HepG2 (cell line): ENCODE data around the gene THRSP. TPM values are rescaled to one million over a fixed set of nuclear protein-coding genes. Genes with fewer than 3 reads are reported as not detected.
A peak's percentile ranks its signal among the peaks of the same experiment; 100 is the strongest.

ENCODE experiments used
- ARNT2 ChIP-seq: sonication (generic); formaldehyde crosslinking; IDR thresholded peaks from 2 replicates; pipeline ENCODE4 v1.8.0; 2022; ENCODE audit warnings: mild to moderate bottlenecking, low read depth, missing genetic modification reagents, moderate library complexity
- CBFB ChIP-seq: sonication (generic); formaldehyde crosslinking; IDR thresholded peaks from 2 replicates; pipeline ENCODE4 v1.4.0; 2020; ENCODE audit warnings: missing genetic modification reagents
- CHD2 ChIP-seq: IDR thresholded peaks from 2 replicates; pipeline ENCODE4 v1.6.1; 2011; ENCODE audit warnings: low read depth, low read length, improper control_type of control experiment
- ETV6 ChIP-seq: sonication (generic); formaldehyde crosslinking; conservative IDR thresholded peaks from 2 replicates; pipeline ENCODE4 v1.4.0; 2020; ENCODE audit warnings: missing genetic modification reagents
- JUNB ChIP-seq: sonication (generic); formaldehyde crosslinking; IDR thresholded peaks from 2 replicates; pipeline ENCODE4 v1.8.0; 2022; ENCODE audit warnings: missing genetic modification reagents, mild to moderate bottlenecking, borderline replicate concordance
- KAT8 ChIP-seq: IDR thresholded peaks from 2 replicates; pipeline ENCODE4 v1.6.1; 2016; ENCODE audit warnings: missing genetic modification reagents, missing compliant biosample characterization
- KLF6 ChIP-seq: IDR thresholded peaks from 2 replicates; pipeline ENCODE4 v1.8.0; 2016; ENCODE audit warnings: missing biosample characterization, missing genetic modification reagents
- PHF5A ChIP-seq: IDR thresholded peaks from one replicate; pipeline ENCODE4 v1.6.1; 2018; ENCODE audit warnings: low read depth, missing genetic modification reagents; ENCODE audit not compliant: unreplicated experiment
- PHF8 ChIP-seq: sonication (generic); formaldehyde crosslinking; IDR thresholded peaks from 2 replicates; pipeline ENCODE4 v1.5.0; 2020; ENCODE audit warnings: missing genetic modification reagents
- PRMT3 ChIP-seq: sonication (generic); formaldehyde crosslinking; IDR thresholded peaks from 2 replicates; pipeline ENCODE4 v1.8.1; 2022; ENCODE audit warnings: low read depth, mild to moderate bottlenecking, moderate library complexity, missing genetic modification reagents, borderline replicate concordance
- RFXANK ChIP-seq: IDR thresholded peaks from 2 replicates; pipeline ENCODE4 v1.6.1; 2016
- SNAPC2 ChIP-seq: sonication (generic); formaldehyde crosslinking; IDR thresholded peaks from 2 replicates; pipeline ENCODE4 v1.8.1; 2022; ENCODE audit warnings: mild to moderate bottlenecking, missing genetic modification reagents
- TARDBP ChIP-seq: sonication (generic); formaldehyde crosslinking; IDR thresholded peaks from 2 replicates; pipeline ENCODE4 v1.8.0; 2022; ENCODE audit warnings: mild to moderate bottlenecking, missing genetic modification reagents
- ZFP41 ChIP-seq: sonication (generic); formaldehyde crosslinking; IDR thresholded peaks from 2 replicates; pipeline ENCODE4 v1.4.0; 2020; ENCODE audit warnings: mild to moderate bottlenecking, missing genetic modification reagents, borderline replicate concordance
- ZMAT3 ChIP-seq: sonication (generic); formaldehyde crosslinking; conservative IDR thresholded peaks from 2 replicates; pipeline ENCODE4 v1.7.0; 2021; ENCODE audit warnings: missing genetic modification reagents
- ZNF274 ChIP-seq: sonication (generic); formaldehyde crosslinking; IDR thresholded peaks from 2 replicates; pipeline ENCODE4 v1.5.1; 2020; ENCODE audit warnings: mild to moderate bottlenecking, missing genetic modification reagents
- ZNF329 ChIP-seq: sonication (generic); formaldehyde crosslinking; IDR thresholded peaks from 2 replicates; pipeline ENCODE4 v1.9.0; 2021; ENCODE audit warnings: low read depth, mild to moderate bottlenecking, missing genetic modification reagents
- ZNF644 ChIP-seq: IDR thresholded peaks from 2 replicates; pipeline ENCODE4 v1.6.1; 2016; ENCODE audit warnings: low read depth
- ZNF772 ChIP-seq: sonication (generic); formaldehyde crosslinking; IDR thresholded peaks from 2 replicates; pipeline ENCODE4 v1.5.0; 2020; ENCODE audit warnings: mild to moderate bottlenecking, missing genetic modification reagents
- polyA plus RNA-seq, 8 experiments: library from polyadenylated mRNA; depleted of rRNA in 3 of 8; stranded (reverse) in 7 of 8; unstranded in 1 of 8; fragments of >200 nt; fragmentation: Illumina TruSeq in 4 of 8; extraction: Trizol in 4 of 8; gene quantifications; 2 replicates each; pipeline versions ENCODE4 v1.2.1 to v1.2.3, GENCODE V29; 2011 to 2016; ENCODE audit warnings: low read depth in 4 of 8, missing spikeins in 1 of 8, mixed read lengths in 1 of 8; ENCODE audit not compliant: insufficient read depth in 1 of 8
- total RNA-seq, 5 experiments: library from RNA; depleted of rRNA; stranded (reverse); fragments of >200 nt; fragmentation: Illumina TruSeq; extraction: Trizol; gene quantifications; 2 replicates each; pipeline ENCODE4 v1.2.3, GENCODE V29; 2016; ENCODE audit warnings: low read depth in 1 of 5
- TF ChIP-seq, protein P1 (sequence below): IDR thresholded peaks from 2 replicates; pipeline ENCODE4 v1.6.1; 2018; ENCODE audit warnings: missing genetic modification reagents, mild to moderate bottlenecking, missing compliant biosample characterization
- TF ChIP-seq, protein P2 (sequence below): sonication (generic); formaldehyde crosslinking; IDR thresholded peaks from 2 replicates; pipeline ENCODE4; 2020; ENCODE audit warnings: missing genetic modification reagents, mild to moderate bottlenecking, borderline replicate concordance
- TF ChIP-seq, protein P3 (sequence below): sonication (generic); formaldehyde crosslinking; IDR thresholded peaks from 2 replicates; pipeline ENCODE4 v1.4.0; 2020; ENCODE audit warnings: missing genetic modification reagents
- TF ChIP-seq, protein P4 (sequence below): sonication (generic); formaldehyde crosslinking; conservative IDR thresholded peaks from 2 replicates; pipeline ENCODE4 v1.4.0; 2020; ENCODE audit warnings: missing genetic modification reagents

THRSP gene
- total and polyA plus RNA-seq, 2 of the 13 experiments (the other 11 are each of a cell fraction or from before 2014, with no cell fraction given): 0.13 to 0.58 TPM

DNA sequence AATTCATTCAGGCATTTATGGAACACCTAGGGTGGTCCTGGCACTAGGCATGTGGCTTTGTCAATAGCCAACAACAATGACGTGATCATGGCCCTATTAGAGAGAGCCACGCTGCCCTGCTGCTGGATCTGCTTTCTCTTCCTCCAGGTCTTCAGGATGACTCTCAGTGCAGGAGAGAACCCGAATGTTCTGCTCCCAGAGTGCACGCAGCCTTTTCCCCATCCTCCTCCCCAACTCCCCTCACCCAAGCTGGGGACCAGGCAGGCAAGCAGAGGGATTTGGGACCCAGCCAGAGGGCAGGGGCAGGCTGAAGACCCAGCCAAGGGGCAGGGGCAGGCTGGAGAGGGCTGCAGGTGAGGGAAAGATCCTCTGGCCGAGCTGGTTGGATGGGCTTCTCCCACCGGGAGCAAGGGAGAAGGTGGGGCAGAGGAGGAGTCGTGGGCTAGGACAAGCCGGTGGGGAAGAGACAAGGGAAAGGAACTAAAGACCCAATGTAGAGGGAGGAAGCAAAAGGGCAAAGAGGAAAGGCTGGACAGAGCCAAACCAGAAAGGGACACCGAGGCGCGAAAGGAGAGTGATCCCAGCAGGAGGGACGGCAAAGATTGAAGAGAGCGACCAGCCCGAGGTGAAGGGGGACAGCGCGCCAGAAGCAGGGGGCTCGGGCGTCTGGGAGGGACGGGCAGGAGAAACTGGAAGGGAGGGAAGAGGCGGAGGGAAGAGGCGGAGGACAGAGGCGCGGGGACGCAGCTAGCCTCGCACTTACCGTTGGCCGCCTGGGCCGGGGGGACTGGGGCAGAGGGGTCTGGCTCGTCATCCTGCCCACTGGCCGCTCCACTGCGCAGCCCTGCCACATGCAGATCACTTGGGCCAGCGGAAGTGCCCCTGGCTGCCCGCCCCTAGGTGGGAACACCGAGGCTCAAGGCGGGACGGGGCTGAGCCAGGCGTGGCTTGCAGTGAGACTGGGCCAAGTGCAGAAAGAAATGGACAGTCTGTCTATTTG is 41.0 kb upstream of the THRSP start, which contains the start of gene KCTD14 (continued):
- TF ChIP-seq PHF5A: no peak
- peak; percentile 69 for TF ChIP-seq PHF8 (CRISPR knock-in tag)
- TF ChIP-seq, protein P1, sequence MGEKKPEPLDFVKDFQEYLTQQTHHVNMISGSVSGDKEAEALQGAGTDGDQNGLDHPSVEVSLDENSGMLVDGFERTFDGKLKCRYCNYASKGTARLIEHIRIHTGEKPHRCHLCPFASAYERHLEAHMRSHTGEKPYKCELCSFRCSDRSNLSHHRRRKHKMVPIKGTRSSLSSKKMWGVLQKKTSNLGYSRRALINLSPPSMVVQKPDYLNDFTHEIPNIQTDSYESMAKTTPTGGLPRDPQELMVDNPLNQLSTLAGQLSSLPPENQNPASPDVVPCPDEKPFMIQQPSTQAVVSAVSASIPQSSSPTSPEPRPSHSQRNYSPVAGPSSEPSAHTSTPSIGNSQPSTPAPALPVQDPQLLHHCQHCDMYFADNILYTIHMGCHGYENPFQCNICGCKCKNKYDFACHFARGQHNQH (CRISPR knock-in tag): peak; percentile 52; the same call in 1 of the 2 replicates
- peak; percentile 80 for TF ChIP-seq TARDBP (CRISPR knock-in tag)
- TF ChIP-seq ETV6 (CRISPR knock-in tag): no peak
- no peak for TF ChIP-seq CBFB (CRISPR knock-in tag)
- TF ChIP-seq KLF6 (CRISPR knock-in tag): 0 out of 2 replicates have a peak, but pooled peaks have one; percentile 42
- no peak for TF ChIP-seq ZFP41 (CRISPR knock-in tag)
- TF ChIP-seq ZNF274 (CRISPR knock-in tag): peak; percentile 63; the same call in 1 of the 2 replicates
- TF ChIP-seq ZMAT3 (CRISPR knock-in tag): 0 out of 2 replicates have a peak, but pooled peaks have one; percentile 28
- TF ChIP-seq PRMT3 (CRISPR knock-in tag): no peak
- TF ChIP-seq JUNB: no peak
- TF ChIP-seq, protein P2, sequence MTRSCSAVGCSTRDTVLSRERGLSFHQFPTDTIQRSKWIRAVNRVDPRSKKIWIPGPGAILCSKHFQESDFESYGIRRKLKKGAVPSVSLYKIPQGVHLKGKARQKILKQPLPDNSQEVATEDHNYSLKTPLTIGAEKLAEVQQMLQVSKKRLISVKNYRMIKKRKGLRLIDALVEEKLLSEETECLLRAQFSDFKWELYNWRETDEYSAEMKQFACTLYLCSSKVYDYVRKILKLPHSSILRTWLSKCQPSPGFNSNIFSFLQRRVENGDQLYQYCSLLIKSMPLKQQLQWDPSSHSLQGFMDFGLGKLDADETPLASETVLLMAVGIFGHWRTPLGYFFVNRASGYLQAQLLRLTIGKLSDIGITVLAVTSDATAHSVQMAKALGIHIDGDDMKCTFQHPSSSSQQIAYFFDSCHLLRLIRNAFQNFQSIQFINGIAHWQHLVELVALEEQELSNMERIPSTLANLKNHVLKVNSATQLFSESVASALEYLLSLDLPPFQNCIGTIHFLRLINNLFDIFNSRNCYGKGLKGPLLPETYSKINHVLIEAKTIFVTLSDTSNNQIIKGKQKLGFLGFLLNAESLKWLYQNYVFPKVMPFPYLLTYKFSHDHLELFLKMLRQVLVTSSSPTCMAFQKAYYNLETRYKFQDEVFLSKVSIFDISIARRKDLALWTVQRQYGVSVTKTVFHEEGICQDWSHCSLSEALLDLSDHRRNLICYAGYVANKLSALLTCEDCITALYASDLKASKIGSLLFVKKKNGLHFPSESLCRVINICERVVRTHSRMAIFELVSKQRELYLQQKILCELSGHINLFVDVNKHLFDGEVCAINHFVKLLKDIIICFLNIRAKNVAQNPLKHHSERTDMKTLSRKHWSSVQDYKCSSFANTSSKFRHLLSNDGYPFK: 0 out of 2 replicates have a peak, but pooled peaks have one; percentile 8
- peak; percentile 73; the same call in 1 of the 2 replicates for TF ChIP-seq ARNT2 (CRISPR knock-in tag)
- no peak for TF ChIP-seq CHD2
- peak; percentile 69; the same call in 1 of the 2 replicates for TF ChIP-seq ZNF772 (CRISPR knock-in tag)
- no peak for TF ChIP-seq SNAPC2 (CRISPR knock-in tag)
- 0 out of 2 replicates have a peak, but pooled peaks have one; percentile 25 for TF ChIP-seq ZNF644 (CRISPR knock-in tag)
- no peak for TF ChIP-seq RFXANK (CRISPR knock-in tag)
- peak; percentile 68; the same call in 1 of the 2 replicates for TF ChIP-seq KAT8 (CRISPR knock-in tag)
- TF ChIP-seq, protein P3, sequence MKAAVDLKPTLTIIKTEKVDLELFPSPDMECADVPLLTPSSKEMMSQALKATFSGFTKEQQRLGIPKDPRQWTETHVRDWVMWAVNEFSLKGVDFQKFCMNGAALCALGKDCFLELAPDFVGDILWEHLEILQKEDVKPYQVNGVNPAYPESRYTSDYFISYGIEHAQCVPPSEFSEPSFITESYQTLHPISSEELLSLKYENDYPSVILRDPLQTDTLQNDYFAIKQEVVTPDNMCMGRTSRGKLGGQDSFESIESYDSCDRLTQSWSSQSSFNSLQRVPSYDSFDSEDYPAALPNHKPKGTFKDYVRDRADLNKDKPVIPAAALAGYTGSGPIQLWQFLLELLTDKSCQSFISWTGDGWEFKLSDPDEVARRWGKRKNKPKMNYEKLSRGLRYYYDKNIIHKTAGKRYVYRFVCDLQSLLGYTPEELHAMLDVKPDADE (CRISPR knock-in tag): no peak
- TF ChIP-seq, protein P4, sequence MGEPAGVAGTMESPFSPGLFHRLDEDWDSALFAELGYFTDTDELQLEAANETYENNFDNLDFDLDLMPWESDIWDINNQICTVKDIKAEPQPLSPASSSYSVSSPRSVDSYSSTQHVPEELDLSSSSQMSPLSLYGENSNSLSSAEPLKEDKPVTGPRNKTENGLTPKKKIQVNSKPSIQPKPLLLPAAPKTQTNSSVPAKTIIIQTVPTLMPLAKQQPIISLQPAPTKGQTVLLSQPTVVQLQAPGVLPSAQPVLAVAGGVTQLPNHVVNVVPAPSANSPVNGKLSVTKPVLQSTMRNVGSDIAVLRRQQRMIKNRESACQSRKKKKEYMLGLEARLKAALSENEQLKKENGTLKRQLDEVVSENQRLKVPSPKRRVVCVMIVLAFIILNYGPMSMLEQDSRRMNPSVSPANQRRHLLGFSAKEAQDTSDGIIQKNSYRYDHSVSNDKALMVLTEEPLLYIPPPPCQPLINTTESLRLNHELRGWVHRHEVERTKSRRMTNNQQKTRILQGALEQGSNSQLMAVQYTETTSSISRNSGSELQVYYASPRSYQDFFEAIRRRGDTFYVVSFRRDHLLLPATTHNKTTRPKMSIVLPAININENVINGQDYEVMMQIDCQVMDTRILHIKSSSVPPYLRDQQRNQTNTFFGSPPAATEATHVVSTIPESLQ (CRISPR knock-in tag): no peak; the same call in 1 of the 2 replicates
- TF ChIP-seq ZNF329 (CRISPR knock-in tag): no peak; the same call in 1 of the 2 replicates
